CD4-positive, alpha-beta T cell treated with Interleukin-2 at 100 ng/mL for 4 hours (primary cell): ENCODE data around the gene TCEA2.

ENCODE experiments used
- DNase-seq: peaks from one replicate; pipeline ENCODE4 v3.0.0-alpha.2; 2020; ENCODE audit warnings: low spot score

TCEA2 gene

GRCh38 chr20:64035933-64036345 lies 27.1 kb upstream of the TCEA2 start, which contains the start of gene C20orf204:
C20orf204 (plus strand) TSS chr20:64036182; CDS start chr20:64036324, 142 bp downstream.
- no peak for DNase-seq

- DNase-seq, result no peak
Observed at GRCh38 chr20:64036346-64037198, 26.4 kb upstream of the TCEA2 start.

GRCh38 chr20:64037199-64037497 lies 25.9 kb upstream of the TCEA2 start:
- DNase-seq, result no peak

- DNase-seq, result no peak
Observed at GRCh38 chr20:64037498-64038213, 25.3 kb upstream of the TCEA2 start.

DNA sequence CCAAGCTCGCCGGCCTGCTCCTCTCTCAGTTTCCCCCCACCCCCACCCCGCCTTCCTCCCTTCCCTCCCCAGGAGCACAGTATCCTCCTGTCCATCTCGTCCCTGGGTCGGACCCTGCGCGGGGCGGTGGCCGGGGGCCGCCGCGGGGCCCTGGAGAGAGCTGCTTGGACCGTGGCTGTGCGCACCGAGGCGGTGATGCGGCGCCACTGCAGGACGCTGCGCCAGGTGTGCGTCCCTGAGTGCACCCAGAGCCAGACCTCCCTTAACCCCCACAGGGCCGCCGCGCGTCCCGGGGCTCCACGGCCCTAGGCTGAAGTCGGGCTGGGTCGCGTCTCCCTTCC lies 24.8 kb upstream of the TCEA2 start:
- DNase-seq, result no peak

GRCh38 chr20:64038565-64039292 lies 24.3 kb upstream of the TCEA2 start:
- DNase-seq, result peak; percentile 75

DNA sequence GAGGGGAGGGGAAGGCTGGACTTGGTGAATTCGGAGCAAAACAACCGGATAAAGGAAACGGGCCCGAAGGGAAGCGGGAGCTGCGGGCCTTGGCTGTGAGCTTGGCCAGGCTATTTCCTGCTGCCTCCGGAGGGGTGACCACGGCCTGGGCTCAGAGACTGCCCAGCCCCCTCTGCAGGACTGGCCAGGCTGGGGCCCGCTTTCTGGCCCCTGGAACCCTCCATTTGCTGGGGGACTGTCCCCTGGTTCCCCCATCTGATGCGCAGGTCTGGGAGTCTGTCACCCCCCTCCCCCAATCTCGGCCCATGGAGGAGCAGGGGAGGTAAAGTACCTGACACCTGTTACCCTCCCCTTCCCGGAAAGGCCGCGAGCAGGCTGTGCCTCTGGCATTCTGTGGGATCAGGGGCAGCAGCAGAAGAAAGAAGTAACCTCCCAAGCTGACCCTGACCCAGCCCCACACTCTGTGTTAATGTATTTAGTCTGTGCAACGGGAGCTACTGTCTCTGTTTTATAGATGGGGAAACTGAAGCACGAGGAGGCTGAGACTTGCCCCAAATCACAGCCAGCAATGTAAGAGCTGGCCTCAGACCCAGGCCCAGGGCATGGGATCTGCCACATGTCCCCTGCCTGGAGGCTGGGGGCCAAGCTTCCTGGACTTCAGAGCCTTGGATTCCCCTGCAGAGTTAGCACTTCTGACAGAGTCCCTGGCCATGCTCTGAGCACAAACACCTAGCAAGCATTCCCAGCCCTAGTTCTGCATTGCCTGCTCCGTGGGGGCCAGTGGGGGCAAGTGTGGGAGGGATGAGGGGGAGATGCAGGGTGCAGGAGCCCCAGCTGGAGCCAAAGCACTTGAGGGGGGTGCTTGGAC lies 23.5 kb upstream of the TCEA2 start:
- no peak for DNase-seq

DNA sequence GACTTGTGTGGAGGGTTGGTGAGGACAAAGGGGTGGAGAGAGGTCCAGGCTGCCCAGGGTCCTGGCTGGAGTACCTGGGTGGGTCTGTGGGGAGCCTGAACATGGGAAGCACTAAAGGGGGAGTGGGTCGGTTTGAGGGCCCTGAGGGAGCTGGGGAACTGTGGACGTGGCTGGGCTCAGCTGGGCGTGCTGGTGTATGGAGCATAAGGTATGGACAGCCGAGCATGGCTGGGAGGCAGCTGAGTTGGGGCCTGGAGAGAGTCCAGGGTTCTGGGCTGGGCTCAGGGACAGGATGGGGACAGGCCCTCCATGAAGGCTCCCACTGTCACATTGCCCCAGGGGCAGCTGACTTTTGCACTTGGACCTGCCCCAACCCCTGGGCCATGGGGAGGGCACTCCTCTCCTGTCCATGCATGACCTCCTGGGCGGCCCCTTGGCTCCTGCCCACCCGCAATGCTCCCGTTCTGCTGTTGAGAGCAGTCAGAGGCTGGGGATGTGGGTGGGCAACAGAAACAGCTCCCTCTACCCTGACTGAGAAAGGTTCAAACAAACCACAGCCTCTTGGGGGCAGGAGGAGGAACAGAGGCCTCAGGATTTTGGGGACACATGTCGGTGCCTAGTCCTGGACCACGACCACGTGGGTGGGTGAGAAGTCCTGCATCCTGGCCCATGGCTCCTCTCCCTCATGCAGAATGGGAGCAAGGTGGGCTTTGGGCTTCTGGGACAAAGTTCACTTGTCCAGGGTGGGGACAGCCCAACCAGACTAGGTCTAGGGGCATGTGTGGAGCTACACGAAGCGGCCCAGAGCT lies 22.6 kb upstream of the TCEA2 start:
- DNase-seq, result no peak

DNA sequence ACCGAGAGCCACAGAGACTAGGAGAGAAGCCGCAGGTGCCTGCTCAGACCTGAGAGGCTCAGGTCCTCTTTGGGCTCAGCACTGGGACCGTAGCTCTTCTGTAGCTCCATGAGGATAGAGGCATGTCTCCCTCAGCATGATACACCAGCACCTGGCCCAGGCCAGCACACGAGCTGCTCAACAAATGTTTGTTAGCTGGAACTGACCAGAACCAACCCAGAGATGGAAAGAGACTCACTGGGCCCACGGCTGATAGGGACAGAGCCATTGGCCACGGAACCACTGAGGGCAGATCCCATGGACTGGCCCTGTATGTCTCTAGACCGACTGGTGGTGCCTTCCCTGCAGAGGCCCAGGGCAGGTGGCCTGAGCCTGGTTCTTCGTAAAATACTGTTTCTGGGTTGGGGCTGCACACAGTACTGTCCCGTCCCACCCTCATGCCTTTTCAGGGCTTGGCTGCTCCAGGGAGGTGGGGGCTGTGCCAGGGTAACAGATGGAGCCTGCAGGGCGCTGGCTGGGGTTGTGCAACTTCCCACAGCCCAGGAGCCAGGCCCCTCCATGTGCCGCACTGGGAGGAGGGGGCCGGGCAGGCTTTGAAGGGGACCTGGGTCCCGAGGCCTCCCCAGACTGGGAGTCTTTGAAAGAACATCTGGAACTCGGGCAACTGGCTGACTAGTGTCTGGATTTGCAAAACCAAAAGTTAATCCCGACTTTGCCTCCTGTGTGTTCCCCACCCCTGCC lies 21.8 kb upstream of the TCEA2 start:
- no peak for DNase-seq

GRCh38 chr20:64041781-64042053 lies 21.3 kb upstream of the TCEA2 start:
- no peak for DNase-seq

- no peak for DNase-seq
Observed at GRCh38 chr20:64042054-64042781, 20.8 kb upstream of the TCEA2 start.

- no peak for DNase-seq
Observed at GRCh38 chr20:64043768-64044167, 19.2 kb upstream of the TCEA2 start.

- no peak for DNase-seq
Observed at GRCh38 chr20:64044484-64045247, 18.3 kb upstream of the TCEA2 start.

- no peak for DNase-seq
Observed at GRCh38 chr20:64045346-64046011, 17.5 kb upstream of the TCEA2 start.

DNA sequence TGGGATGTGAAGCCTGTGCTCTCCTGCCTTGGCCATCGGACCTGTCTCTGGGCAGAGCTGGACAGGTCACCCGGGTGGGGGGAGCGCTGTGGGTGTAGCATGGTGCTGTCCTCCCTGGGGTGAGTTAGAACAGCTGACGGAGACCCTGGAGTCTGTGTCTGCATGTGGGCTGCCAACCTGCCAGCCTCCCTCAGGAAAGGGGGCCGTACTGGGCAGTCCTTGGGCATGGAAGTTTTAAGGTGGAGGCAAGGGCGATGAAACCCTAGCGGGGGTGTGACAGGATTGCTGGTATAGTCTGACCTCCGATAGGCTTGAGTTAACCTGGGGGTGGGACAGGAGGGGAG lies 16.0 kb upstream of the TCEA2 start:
- no peak for DNase-seq

DNA sequence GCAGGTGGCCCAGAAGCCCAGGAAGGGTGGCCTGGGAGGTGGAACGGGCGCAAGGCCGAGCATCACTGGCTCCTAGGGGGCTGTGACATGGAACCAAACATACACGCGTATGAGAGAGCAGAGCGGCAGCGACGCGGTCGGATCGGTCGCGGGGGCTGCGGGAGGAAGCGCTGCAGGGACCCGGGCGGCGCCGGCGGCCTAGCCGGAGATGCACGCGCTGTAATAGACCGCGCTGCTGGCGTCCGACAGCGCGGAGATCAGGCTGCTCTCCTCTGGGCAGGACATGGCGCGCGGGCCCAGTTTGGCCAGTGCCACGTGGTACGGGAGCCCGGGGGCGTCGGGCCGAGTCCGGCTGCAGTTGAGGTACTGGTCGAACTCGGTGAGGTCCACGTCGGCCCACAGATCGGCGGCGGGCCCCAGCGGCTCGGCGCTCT lies 15.0 kb upstream of the TCEA2 start:
- no peak for DNase-seq

DNA sequence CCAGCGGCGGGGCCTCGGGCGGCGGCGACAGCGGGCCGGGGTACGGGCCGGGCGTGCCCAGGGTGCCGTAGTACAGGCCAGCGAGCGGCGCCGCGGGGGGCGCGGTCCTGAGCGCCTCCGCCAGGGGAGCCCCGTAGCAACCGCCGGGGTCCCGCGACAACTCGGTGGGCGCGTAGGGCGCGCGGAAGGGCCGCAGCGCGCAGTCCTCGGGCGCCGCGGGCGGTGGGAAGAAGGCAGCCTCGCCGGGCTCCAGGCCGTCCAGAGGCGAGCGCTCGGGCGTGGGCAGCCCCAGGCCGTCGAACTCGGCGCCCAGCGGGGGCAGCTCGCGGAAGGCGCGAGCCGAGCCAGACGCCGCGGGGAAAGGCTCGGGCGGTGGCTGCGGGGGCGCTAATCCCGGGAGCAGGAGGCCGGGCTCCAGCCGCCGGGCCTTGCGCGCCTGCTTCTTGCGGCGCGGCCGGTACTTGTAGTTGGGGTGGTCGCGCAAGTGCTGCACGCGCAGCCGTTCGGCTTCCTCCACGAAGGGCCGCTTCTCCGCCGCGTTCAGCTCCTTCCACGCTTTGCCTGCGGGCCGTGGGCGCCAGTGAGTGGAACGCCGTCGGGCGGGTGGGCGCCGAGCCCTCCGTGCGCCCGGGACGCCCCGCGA lies 14.5 kb upstream of the TCEA2 start:
- no peak for DNase-seq
